Endothelial cell (in vitro differentiated cells): Measurements from ENCODE around the gene SLC38A11. TPM values are rescaled to one million over a fixed set of nuclear protein-coding genes. Genes with fewer than 3 reads are reported as not detected.

Experiments used
- DNase-seq: peaks from one replicate; pipeline ENCODE4 v3.0.0; 2021; ENCODE audit warnings: low spot score
- H3K27ac Mint-ChIP-seq: one replicate; pipeline ENCODE4 v1.8.0; 2021; ENCODE audit warnings: mixed read lengths, inconsistent platforms; ENCODE audit not compliant: unreplicated experiment
- H3K27me3 Mint-ChIP-seq: one replicate; pipeline ENCODE4 v1.8.0; 2021; ENCODE audit warnings: mild to moderate bottlenecking, moderate library complexity, mixed read lengths, inconsistent platforms; ENCODE audit not compliant: unreplicated experiment
- H3K36me3 Mint-ChIP-seq: one replicate; pipeline ENCODE4 v1.8.0; 2021; ENCODE audit warnings: mild to moderate bottlenecking, low read depth, mixed read lengths, inconsistent platforms; ENCODE audit not compliant: unreplicated experiment
- H3K4me1 Mint-ChIP-seq: one replicate; pipeline ENCODE4 v1.8.0; 2021; ENCODE audit warnings: mild to moderate bottlenecking, mixed read lengths, inconsistent platforms; ENCODE audit not compliant: unreplicated experiment
- H3K4me3 Mint-ChIP-seq: one replicate; pipeline ENCODE4 v1.8.0; 2021; ENCODE audit warnings: mild to moderate bottlenecking, mixed read lengths, inconsistent platforms; ENCODE audit not compliant: unreplicated experiment
- H3K9me3 Mint-ChIP-seq: one replicate; pipeline ENCODE4 v1.8.0; 2021; ENCODE audit warnings: mixed read lengths, inconsistent platforms; ENCODE audit not compliant: unreplicated experiment
- total RNA-seq: library from RNA; stranded (reverse); fragmentation: NEBNext Ultra II Directional; extraction: Animal tissue kit (Norgen Biotek cat#: 25700); gene quantifications from one replicate; pipeline ENCODE4 v1.2.1, GENCODE V29; 2021; ENCODE audit not compliant: unreplicated experiment
- TF ChIP-seq, protein P1 (sequence below): fragments of 200-600 bp; sonication (generic); IDR thresholded peaks from one replicate; pipeline ENCODE4 v1.5.0; 2021; ENCODE audit warnings: antibody characterized with exemption; ENCODE audit not compliant: unreplicated experiment

The SLC38A11 gene
- total RNA-seq, 1 donor from 2014 or later, result not detected

DNA sequence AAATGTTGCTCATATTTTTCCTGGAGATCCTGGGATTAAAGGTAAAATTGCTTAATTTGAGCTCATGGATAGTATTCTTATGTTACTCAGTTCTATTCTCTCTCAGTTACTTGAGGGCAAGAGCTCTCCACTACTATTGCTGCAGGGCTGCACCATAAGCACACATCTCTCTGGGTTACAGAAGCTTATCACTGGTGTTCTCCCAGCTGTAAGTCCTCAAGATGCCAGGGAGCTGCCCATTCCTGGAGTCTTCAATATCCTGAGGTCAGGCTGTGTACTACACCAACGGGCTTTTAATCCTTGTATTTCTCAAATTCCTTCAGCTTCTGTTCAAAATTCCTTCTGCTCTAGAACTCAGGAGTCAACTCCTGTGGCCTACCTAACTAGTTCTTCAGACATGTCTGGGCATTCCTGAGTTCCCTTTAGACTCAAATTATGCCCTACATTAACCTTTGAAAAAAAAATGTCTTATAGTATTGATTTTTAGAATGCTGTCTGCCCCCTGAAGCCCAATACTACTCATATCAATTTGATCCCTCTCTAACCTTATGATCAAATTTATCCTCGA lies 96.0 kb downstream of the SLC38A11 start:
- Mint-ChIP-seq H3K9me3 (no peaks in the 10 kb centered on the region), H3K4me1 (no peaks in the 10 kb centered on the region), H3K36me3 (no peaks in the 10 kb centered on the region), H3K4me3 (no peak overlapping the region), H3K27ac (no peak overlapping the region), H3K27me3 (no peaks in the 10 kb centered on the region)
- TF ChIP-seq, protein P1, sequence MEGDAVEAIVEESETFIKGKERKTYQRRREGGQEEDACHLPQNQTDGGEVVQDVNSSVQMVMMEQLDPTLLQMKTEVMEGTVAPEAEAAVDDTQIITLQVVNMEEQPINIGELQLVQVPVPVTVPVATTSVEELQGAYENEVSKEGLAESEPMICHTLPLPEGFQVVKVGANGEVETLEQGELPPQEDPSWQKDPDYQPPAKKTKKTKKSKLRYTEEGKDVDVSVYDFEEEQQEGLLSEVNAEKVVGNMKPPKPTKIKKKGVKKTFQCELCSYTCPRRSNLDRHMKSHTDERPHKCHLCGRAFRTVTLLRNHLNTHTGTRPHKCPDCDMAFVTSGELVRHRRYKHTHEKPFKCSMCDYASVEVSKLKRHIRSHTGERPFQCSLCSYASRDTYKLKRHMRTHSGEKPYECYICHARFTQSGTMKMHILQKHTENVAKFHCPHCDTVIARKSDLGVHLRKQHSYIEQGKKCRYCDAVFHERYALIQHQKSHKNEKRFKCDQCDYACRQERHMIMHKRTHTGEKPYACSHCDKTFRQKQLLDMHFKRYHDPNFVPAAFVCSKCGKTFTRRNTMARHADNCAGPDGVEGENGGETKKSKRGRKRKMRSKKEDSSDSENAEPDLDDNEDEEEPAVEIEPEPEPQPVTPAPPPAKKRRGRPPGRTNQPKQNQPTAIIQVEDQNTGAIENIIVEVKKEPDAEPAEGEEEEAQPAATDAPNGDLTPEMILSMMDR, result no peak
- no peak for DNase-seq

DNA sequence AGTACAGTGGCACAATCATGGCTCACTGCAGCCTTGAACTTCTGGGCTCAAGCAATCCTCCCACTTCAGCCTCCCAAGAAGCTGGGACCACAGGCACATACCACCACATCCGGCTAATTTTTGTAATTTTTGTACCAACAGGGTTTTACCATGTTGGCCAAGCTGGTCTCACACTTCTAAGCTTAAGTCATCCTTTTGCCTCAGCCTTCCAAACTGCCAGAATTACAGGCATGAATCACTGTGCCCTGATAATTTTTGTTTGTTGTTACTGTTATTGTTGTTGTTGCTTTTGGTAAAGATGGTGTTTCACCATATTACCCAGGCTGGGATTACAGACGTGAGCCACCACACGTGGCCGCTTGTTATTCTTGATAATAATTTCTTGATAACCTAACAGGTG lies 103.2 kb downstream of the SLC38A11 start:
- Mint-ChIP-seq H3K27ac (no peak overlapping the region), H3K27me3 (peaks cover 1% of the 10 kb centered on the region), H3K9me3 (no peaks in the 10 kb centered on the region), H3K36me3 (no peaks in the 10 kb centered on the region), H3K4me3 (no peak overlapping the region), H3K4me1 (no peaks in the 10 kb centered on the region)
- TF ChIP-seq, protein P1, result no peak
- no peak for DNase-seq

DNA sequence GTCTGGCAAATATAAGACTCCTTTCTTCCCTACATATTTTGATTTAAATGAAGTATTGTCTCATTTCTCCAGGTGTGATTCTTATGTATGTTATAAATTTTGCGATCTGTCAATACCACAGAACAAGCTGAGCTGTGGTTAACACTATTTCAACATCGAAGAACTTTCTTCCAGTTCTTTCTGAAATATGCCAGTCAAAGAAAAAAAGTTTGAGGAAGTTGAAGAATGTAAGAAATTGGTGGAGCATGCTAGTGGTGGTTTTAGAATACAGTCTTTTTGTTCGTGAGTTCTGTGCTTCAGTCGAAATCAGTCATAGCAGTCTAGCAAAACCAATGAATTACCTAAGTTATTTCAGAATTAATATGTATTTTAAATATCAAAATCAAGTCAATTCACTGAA lies 105.1 kb downstream of the SLC38A11 start:
- H3K27me3 Mint-ChIP-seq, result peaks cover 1% of the 10 kb centered on the region
- TF ChIP-seq, protein P1, result no peak
- H3K4me1 Mint-ChIP-seq, result no peaks in the 10 kb centered on the region
- DNase-seq, result no peak
- H3K4me3 Mint-ChIP-seq, result no peak overlapping the region
- no peaks in the 10 kb centered on the region for H3K36me3 Mint-ChIP-seq
- no peaks in the 10 kb centered on the region for H3K9me3 Mint-ChIP-seq
- H3K27ac Mint-ChIP-seq, result no peak overlapping the region

DNA sequence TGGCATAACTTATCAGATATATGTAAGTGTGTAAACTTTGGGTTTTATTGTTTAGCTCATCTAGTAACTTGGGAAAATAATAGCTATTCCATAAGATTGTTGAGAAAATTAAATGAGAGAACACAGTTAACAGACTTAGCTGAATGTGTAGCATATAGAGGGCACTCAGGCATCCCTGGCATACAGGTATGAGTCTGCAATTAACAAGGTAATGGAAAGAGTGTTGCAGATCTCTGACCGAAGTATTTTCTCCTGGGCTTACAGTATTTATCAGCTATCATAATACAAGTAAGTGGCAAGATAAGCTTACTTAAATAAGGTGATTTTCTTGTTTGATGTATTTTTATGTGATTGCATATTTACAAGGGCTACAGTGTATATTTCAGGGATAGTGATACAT lies 105.8 kb downstream of the SLC38A11 start:
- no peak overlapping the region for H3K4me3 Mint-ChIP-seq
- TF ChIP-seq, protein P1, result no peak
- H3K9me3 Mint-ChIP-seq, result no peaks in the 10 kb centered on the region
- H3K27ac Mint-ChIP-seq, result no peak overlapping the region
- H3K36me3 Mint-ChIP-seq, result no peaks in the 10 kb centered on the region
- no peak for DNase-seq
- H3K27me3 Mint-ChIP-seq, result peaks cover 1% of the 10 kb centered on the region
- no peaks in the 10 kb centered on the region for H3K4me1 Mint-ChIP-seq

DNA sequence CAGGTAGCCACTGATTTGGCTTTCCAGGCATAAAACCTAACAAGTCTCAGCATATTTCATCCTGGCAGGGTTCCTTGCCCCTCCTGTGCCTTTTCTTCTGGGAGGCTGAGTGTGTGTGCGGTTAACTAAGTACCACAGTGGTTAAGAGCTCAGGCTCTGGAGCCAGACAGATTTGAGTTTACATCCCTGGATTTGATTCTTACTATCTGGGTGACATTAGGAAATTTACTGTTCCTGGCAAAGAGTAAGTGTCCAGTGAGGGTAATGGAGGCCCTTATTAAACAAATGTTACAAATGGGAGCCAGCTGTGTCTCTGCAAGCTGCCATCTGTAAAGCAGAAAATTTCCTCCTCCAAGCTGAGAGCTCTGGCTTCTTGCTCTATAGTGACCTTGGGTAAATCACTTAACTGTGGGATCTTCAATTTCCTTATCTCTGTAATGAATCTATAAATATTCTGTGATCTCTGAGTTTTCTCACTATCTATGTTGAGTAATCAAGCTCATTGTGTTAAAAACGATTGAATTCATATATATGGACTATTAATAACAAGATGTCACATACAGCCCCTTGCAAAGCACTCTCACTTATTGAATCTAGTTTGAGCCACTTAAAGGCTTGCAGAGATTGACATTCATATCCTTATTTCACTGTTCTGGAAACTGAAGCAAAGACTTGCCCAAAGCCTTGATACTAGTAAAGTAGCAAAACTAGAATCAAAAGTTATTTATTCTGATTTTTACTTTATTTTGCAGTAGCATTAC lies 107.2 kb downstream of the SLC38A11 start:
- DNase-seq, result no peak
- Mint-ChIP-seq H3K4me3 (no peak overlapping the region), H3K9me3 (no peaks in the 10 kb centered on the region), H3K27me3 (peaks cover 1% of the 10 kb centered on the region), H3K36me3 (no peaks in the 10 kb centered on the region), H3K4me1 (no peaks in the 10 kb centered on the region), H3K27ac (no peak overlapping the region)
- TF ChIP-seq, protein P1, result no peak
